HK-2 (cell line): ENCODE data around the gene FMNL1.
A peak's percentile ranks its signal among the peaks of the same experiment; 100 is the strongest.
"Not testable (repeated sequence)": the region's sequence is repeated elsewhere in the genome, so short reads cannot be mapped to it uniquely, and the experiment has no call there.

Source experiments
- DNase-seq: peaks from one replicate; pipeline ENCODE4 v3.0.0-alpha.2; 2018; ENCODE audit not compliant: unreplicated experiment

Gene FMNL1

GRCh38 chr17:45221081-45222013 is at the start of gene FMNL1:
FMNL1 (plus strand) TSS chr17:45221885; CDS start chr17:45222125, 240 bp downstream.
- no peak for DNase-seq

- no peak for DNase-seq
Measured at GRCh38 chr17:45172232-45172540, 49.5 kb upstream of the FMNL1 start.

GRCh38 chr17:45172541-45173286 is 49.0 kb upstream of the FMNL1 start:
- DNase-seq: peak; percentile 97

GRCh38 chr17:45175759-45176115 is 45.9 kb upstream of the FMNL1 start:
- no peak for DNase-seq

- no peak for DNase-seq
Measured at GRCh38 chr17:45177563-45177962, 44.1 kb upstream of the FMNL1 start.

- DNase-seq: no peak
Measured at GRCh38 chr17:45184144-45184543, 37.5 kb upstream of the FMNL1 start.

- no peak for DNase-seq
Measured at GRCh38 chr17:45186801-45187354, 34.8 kb upstream of the FMNL1 start.

GRCh38 chr17:45189009-45189408 is 32.7 kb upstream of the FMNL1 start:
- DNase-seq: no peak

GRCh38 chr17:45190503-45191255 is 31.0 kb upstream of the FMNL1 start:
- no peak for DNase-seq

- no peak for DNase-seq
Measured at GRCh38 chr17:45195424-45195823, 26.3 kb upstream of the FMNL1 start.

GRCh38 chr17:45197108-45197507 is 24.6 kb upstream of the FMNL1 start:
- peak; percentile 16 for DNase-seq

GRCh38 chr17:45197555-45198334 is 23.9 kb upstream of the FMNL1 start:
- DNase-seq: peak; percentile 97

- no peak for DNase-seq
Measured at GRCh38 chr17:45200701-45201100, 21.0 kb upstream of the FMNL1 start.

GRCh38 chr17:45201457-45201856 is 20.2 kb upstream of the FMNL1 start:
- DNase-seq: no peak

- DNase-seq: not testable (repeated sequence)
Measured at GRCh38 chr17:45201880-45202279, 19.8 kb upstream of the FMNL1 start.

GRCh38 chr17:45218895-45219661 is 2.6 kb upstream of the FMNL1 start:
- DNase-seq: peak; percentile 86

- DNase-seq: no peak
Measured at GRCh38 chr17:45220079-45220478, 1.6 kb upstream of the FMNL1 start.

GRCh38 chr17:45222014-45222288 is 266 bp downstream of the FMNL1 start:
- DNase-seq: no peak

- no peak for DNase-seq
Measured at GRCh38 chr17:45222289-45222995, 757 bp downstream of the FMNL1 start.

- DNase-seq: no peak
Measured at GRCh38 chr17:45222996-45223538, 1.4 kb downstream of the FMNL1 start.
